Body of pancreas (tissue), 4 donors: ENCODE results near the gene ATP5PD. TPM values are rescaled to one million over a fixed set of nuclear protein-coding genes. Genes with fewer than 3 reads are reported as not detected.

ENCODE experiments used
- ATAC-seq: fragments of 150-250 bp; one replicate; pipeline ENCODE4 v1.9.1; 2016
- DNase-seq, 4 donors: peaks; one replicate each; pipeline ENCODE4 v3.0.0-alpha.2; 2019
- H3K27ac ChIP-seq, 4 donors: fragments of 200-600 bp; sonication (generic); 1 replicate in 3 of 4; 2 replicates in 1 of 4; pipeline versions ENCODE4 v1.5.1 to v1.6.1; 2016 to 2019; ENCODE audit warnings: mild to moderate bottlenecking in 1 of 4, mixed read lengths in 1 of 4, moderate library complexity in 1 of 4
- H3K27me3 ChIP-seq, 2 donors: fragments of 200-600 bp; sonication (generic); one replicate each; pipeline ENCODE4 v1.6.0; 2016; ENCODE audit warnings: mild to moderate bottlenecking in 1 of 2
- H3K36me3 ChIP-seq, 2 donors: fragments of 200-600 bp; sonication (generic); replicated peaks in 1 of 2; 2 replicates each; pipeline ENCODE4 v1.5.1; 2016; ENCODE audit warnings: low read depth in 2 of 2; ENCODE audit not compliant: insufficient read depth in 1 of 2
- H3K4me1 ChIP-seq: fragments of 200-600 bp; sonication (generic); one replicate; pipeline ENCODE4 v1.6.0; 2016
- H3K4me3 ChIP-seq, 2 donors: fragments of 200-600 bp; sonication (generic); 1 replicate in 1 of 2; 2 replicates in 1 of 2; pipeline ENCODE4 v1.5.1; 2016 to 2019
- H3K9me3 ChIP-seq, 3 donors: fragments of 200-600 bp; sonication (generic); 1 replicate in 2 of 3; 2 replicates in 1 of 3; pipeline ENCODE4 v1.5.1; 2016
- POLR2A ChIP-seq, 3 donors: fragments of 450-650 bp; IDR thresholded peaks; one replicate each; pipeline ENCODE4 v1.6.1; 2016; ENCODE audit warnings: antibody characterized with exemption in 3 of 3, mild to moderate bottlenecking in 2 of 3
- WGBS, 2 donors: methylation state at CpG; one replicate each; pipeline ENCODE4 v1.1.5; 2017; 5-methylcytosine and 5-hydroxymethylcytosine counted together
- intact Hi-C: fragments of 100-400 bp; cut with DNase I; formaldehyde crosslinking; loops from one replicate; pipeline ENCODE4 v1.15.1; 2023
- total RNA-seq, 2 donors: library from RNA; depleted of rRNA; stranded (reverse); fragments of >200 nt; gene quantifications; one replicate each; pipeline ENCODE4 v1.1.0, GENCODE V29; 2016
- TF ChIP-seq, protein P1 (sequence below), 7 experiments: fragments of 450-650 bp in 4 of 7; fragments of 200-600 bp in 3 of 7; sonication (generic) in 3 of 7; IDR thresholded peaks; one replicate each; pipeline ENCODE4 v1.5.1; 2016 to 2019; ENCODE audit warnings: antibody characterized with exemption in 7 of 7

The ATP5PD gene
- total RNA-seq, 2 donors from 2014 or later, result 105 to 131 TPM

GRCh38 chr17:75024686-75025397 is 21.9 kb downstream of the ATP5PD start:
- ATAC-seq, result no peak
- no peaks in the 10 kb centered on the region for H3K9me3 ChIP-seq
- TF ChIP-seq, protein P1, sequence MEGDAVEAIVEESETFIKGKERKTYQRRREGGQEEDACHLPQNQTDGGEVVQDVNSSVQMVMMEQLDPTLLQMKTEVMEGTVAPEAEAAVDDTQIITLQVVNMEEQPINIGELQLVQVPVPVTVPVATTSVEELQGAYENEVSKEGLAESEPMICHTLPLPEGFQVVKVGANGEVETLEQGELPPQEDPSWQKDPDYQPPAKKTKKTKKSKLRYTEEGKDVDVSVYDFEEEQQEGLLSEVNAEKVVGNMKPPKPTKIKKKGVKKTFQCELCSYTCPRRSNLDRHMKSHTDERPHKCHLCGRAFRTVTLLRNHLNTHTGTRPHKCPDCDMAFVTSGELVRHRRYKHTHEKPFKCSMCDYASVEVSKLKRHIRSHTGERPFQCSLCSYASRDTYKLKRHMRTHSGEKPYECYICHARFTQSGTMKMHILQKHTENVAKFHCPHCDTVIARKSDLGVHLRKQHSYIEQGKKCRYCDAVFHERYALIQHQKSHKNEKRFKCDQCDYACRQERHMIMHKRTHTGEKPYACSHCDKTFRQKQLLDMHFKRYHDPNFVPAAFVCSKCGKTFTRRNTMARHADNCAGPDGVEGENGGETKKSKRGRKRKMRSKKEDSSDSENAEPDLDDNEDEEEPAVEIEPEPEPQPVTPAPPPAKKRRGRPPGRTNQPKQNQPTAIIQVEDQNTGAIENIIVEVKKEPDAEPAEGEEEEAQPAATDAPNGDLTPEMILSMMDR (IDR thresholded peaks at IDR 0.05), result no peak
- no peak for TF ChIP-seq POLR2A (IDR thresholded peaks at IDR 0.05)
- H3K27ac ChIP-seq, result no peak overlapping the region
- no peaks in the 10 kb centered on the region for H3K4me1 ChIP-seq
- no peak overlapping the region for H3K4me3 ChIP-seq
- H3K27me3 ChIP-seq, result no peaks in the 10 kb centered on the region
- peaks cover 12 to 18% of the 10 kb centered on the region in 2 donors for H3K36me3 ChIP-seq
- DNase-seq, result no peak
- 72 to 76% methylated on average over 7 to 10 of the region's 10 CpGs for WGBS, 2 donors
- intact Hi-C loops, result no loop called here

- ATAC-seq, result no peak
- Histone ChIP-seq H3K9me3 (no peaks in the 10 kb centered on the region), H3K4me1 (no peaks in the 10 kb centered on the region), H3K36me3 (peaks cover 12 to 20% of the 10 kb centered on the region in 2 donors), H3K27ac (no peak overlapping the region), H3K27me3 (no peaks in the 10 kb centered on the region), H3K4me3 (no peak overlapping the region)
- TF ChIP-seq, protein P1 (IDR thresholded peaks at IDR 0.05), result no peak
- TF ChIP-seq POLR2A (IDR thresholded peaks at IDR 0.05), result no peak
- intact Hi-C loops, result no loop called here
- WGBS, 2 donors, result 81 to 88% methylated on average over 18 to 19 of the region's 19 CpGs
- no peak for DNase-seq
These were observed 26.2 kb downstream of the ATP5PD start for GRCh38 chr17:75020331-75021110.

- no peak overlapping the region for H3K27ac ChIP-seq
- no peaks in the 10 kb centered on the region for H3K4me1 ChIP-seq
- TF ChIP-seq, protein P1 (IDR thresholded peaks at IDR 0.05), result no peak
- no peak for TF ChIP-seq POLR2A (IDR thresholded peaks at IDR 0.05)
- H3K27me3 ChIP-seq, result no peaks in the 10 kb centered on the region
- H3K4me3 ChIP-seq, result no peak overlapping the region
- 88 to 93% methylated on average over 3 of the region's 3 CpGs for WGBS, 2 donors
- H3K9me3 ChIP-seq, result no peaks in the 10 kb centered on the region
- H3K36me3 ChIP-seq, result peaks cover 12 to 20% of the 10 kb centered on the region in 2 donors
- ATAC-seq (no peak), DNase-seq (no peak)
- intact Hi-C loops, result no loop called here
These were observed 27.1 kb downstream of the ATP5PD start for GRCh38 chr17:75019710-75020109.

DNA sequence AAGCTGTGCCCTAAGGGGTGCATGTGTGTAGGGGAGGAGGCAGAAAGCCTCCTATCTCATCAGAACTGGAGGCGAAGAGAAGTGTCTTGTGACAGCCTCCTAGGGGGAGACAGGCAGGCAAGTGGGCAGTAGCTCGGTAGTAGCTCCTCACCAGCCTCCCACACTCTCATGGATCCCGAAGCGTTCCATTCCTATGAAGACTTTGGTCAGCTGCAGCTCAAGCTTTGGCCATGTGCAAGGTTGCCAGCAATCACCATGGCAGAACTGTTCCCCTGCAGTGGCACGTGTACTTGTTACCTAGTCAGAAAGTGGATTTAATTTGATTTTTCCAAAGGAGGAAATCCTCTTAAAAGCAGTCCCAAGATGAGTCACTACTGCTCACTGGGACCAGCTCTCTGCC is 27.6 kb downstream of the ATP5PD start:
- no peak for DNase-seq
- intact Hi-C loops, result no loop called here
- no peak for ATAC-seq
- Histone ChIP-seq H3K27me3 (no peaks in the 10 kb centered on the region), H3K4me1 (no peaks in the 10 kb centered on the region), H3K4me3 (no peak overlapping the region), H3K36me3 (peaks cover 12 to 20% of the 10 kb centered on the region in 2 donors), H3K27ac (no peak overlapping the region), H3K9me3 (no peaks in the 10 kb centered on the region)
- TF ChIP-seq, protein P1 (IDR thresholded peaks at IDR 0.05), result no peak
- TF ChIP-seq POLR2A (IDR thresholded peaks at IDR 0.05), result no peak
- 82 to 90% methylated on average over 5 of the region's 5 CpGs for WGBS, 2 donors
